HepG2 (cell line): ENCODE data around the gene ABCB8. TPM values are rescaled to one million over a fixed set of nuclear protein-coding genes. Genes with fewer than 3 reads are reported as not detected.

Experiments
- CEBPZ ChIP-seq: IDR thresholded peaks from 2 replicates; pipeline ENCODE4 v1.6.1; 2012; ENCODE audit warnings: low read length, improper control_type of control experiment
- FOXA3 ChIP-seq: IDR thresholded peaks from 2 replicates; pipeline ENCODE4 v1.6.1; 2016; ENCODE audit warnings: missing genetic modification reagents, missing compliant biosample characterization
- HOXD1 ChIP-seq: sonication (generic); formaldehyde crosslinking; IDR thresholded peaks from 2 replicates; pipeline ENCODE4 v1.5.0; 2020; ENCODE audit warnings: missing genetic modification reagents
- KDM5A ChIP-seq: fragments of 200-600 bp; sonication (generic); IDR thresholded peaks from 2 replicates; pipeline ENCODE4 v1.7.0; 2018; ENCODE audit warnings: antibody characterized with exemption, mild to moderate bottlenecking, low read length, borderline replicate concordance
- MAFF ChIP-seq: IDR thresholded peaks from 2 replicates; pipeline ENCODE4 v1.6.1; 2011; ENCODE audit warnings: low read depth, low read length, improper control_type of control experiment
- NFE2 ChIP-seq: sonication (generic); formaldehyde crosslinking; IDR thresholded peaks from 2 replicates; pipeline ENCODE4 v1.4.0; 2020; ENCODE audit warnings: missing genetic modification reagents
- RFX3 ChIP-seq: IDR thresholded peaks from 2 replicates; pipeline ENCODE4 v1.6.1; 2016; ENCODE audit warnings: missing biosample characterization, missing genetic modification reagents
- SRSF4 ChIP-seq: fragments of 200-400 bp; formaldehyde crosslinking; IDR thresholded peaks from one replicate; pipeline ENCODE4 v1.6.1; 2018; ENCODE audit warnings: mild to moderate bottlenecking, low read depth, low read length, moderate library complexity; ENCODE audit not compliant: poor library complexity, severe bottlenecking
- ZBTB33 ChIP-seq: sonication (generic); formaldehyde crosslinking; IDR thresholded peaks from 2 replicates; pipeline ENCODE4 v1.4.0; 2020; ENCODE audit warnings: missing genetic modification reagents
- ZBTB37 ChIP-seq: sonication (generic); formaldehyde crosslinking; IDR thresholded peaks from 2 replicates; pipeline ENCODE4 v1.4.0; 2020; ENCODE audit warnings: mild to moderate bottlenecking, missing genetic modification reagents
- ZBTB38 ChIP-seq: sonication (generic); formaldehyde crosslinking; IDR thresholded peaks from 2 replicates; pipeline ENCODE4 v1.5.1; 2020; ENCODE audit warnings: mild to moderate bottlenecking, missing genetic modification reagents
- ZC3H13 ChIP-seq: sonication (generic); formaldehyde crosslinking; IDR thresholded peaks from 2 replicates; pipeline ENCODE4 v1.8.1; 2023; ENCODE audit warnings: mild to moderate bottlenecking, missing genetic modification reagents, moderate library complexity
- ZNF101 ChIP-seq: sonication (generic); formaldehyde crosslinking; IDR thresholded peaks from 2 replicates; pipeline ENCODE4 v1.4.0; 2020; ENCODE audit warnings: mild to moderate bottlenecking, low read depth, missing genetic modification reagents, borderline replicate concordance
- ZNF280D ChIP-seq: sonication (generic); formaldehyde crosslinking; IDR thresholded peaks from 2 replicates; pipeline ENCODE4 v1.5.1; 2020; ENCODE audit warnings: mild to moderate bottlenecking, missing genetic modification reagents
- ZNF296 ChIP-seq: sonication (generic); formaldehyde crosslinking; conservative IDR thresholded peaks from 2 replicates; pipeline ENCODE4 v1.5.0; 2020; ENCODE audit warnings: mild to moderate bottlenecking, missing genetic modification reagents
- ZNF7 ChIP-seq: IDR thresholded peaks from 2 replicates; pipeline ENCODE4 v1.6.1; 2016; ENCODE audit warnings: missing biosample characterization, missing genetic modification reagents
- ZNF703 ChIP-seq: sonication (generic); formaldehyde crosslinking; IDR thresholded peaks from 2 replicates; pipeline ENCODE4 v1.5.1; 2020; ENCODE audit warnings: missing genetic modification reagents, mild to moderate bottlenecking, moderate library complexity, borderline replicate concordance
- ZNF713 ChIP-seq: sonication (generic); formaldehyde crosslinking; IDR thresholded peaks from 2 replicates; pipeline ENCODE4 v1.4.0; 2020; ENCODE audit warnings: mild to moderate bottlenecking, missing genetic modification reagents
- ZNF841 ChIP-seq: sonication (generic); formaldehyde crosslinking; IDR thresholded peaks from 2 replicates; pipeline ENCODE4 v1.8.1; 2023; ENCODE audit warnings: missing genetic modification reagents, borderline replicate concordance
- polyA plus RNA-seq, 8 experiments: library from polyadenylated mRNA; depleted of rRNA in 3 of 8; stranded (reverse) in 7 of 8; unstranded in 1 of 8; fragments of >200 nt; fragmentation: Illumina TruSeq in 4 of 8; extraction: Trizol in 4 of 8; gene quantifications; 2 replicates each; pipeline versions ENCODE4 v1.2.1 to v1.2.3, GENCODE V29; 2011 to 2016; ENCODE audit warnings: low read depth in 4 of 8, missing spikeins in 1 of 8, mixed read lengths in 1 of 8; ENCODE audit not compliant: insufficient read depth in 1 of 8
- total RNA-seq, 5 experiments: library from RNA; depleted of rRNA; stranded (reverse); fragments of >200 nt; fragmentation: Illumina TruSeq; extraction: Trizol; gene quantifications; 2 replicates each; pipeline ENCODE4 v1.2.3, GENCODE V29; 2016; ENCODE audit warnings: low read depth in 1 of 5

Gene ABCB8
- total and polyA plus RNA-seq, 2 of the 13 experiments (the other 11 are each of a cell fraction or from before 2014, with no cell fraction given): 6.6 to 16.7 TPM

- TF ChIP-seq ZBTB33 (CRISPR knock-in tag): no peak
- peak; percentile 16; the same call in 1 of the 2 replicates for TF ChIP-seq ZBTB38
- TF ChIP-seq ZNF703: no peak
- no peak for TF ChIP-seq FOXA3 (CRISPR knock-in tag)
- TF ChIP-seq RFX3 (CRISPR knock-in tag): no peak
- TF ChIP-seq ZNF101 (CRISPR knock-in tag): no peak
- TF ChIP-seq CEBPZ: no peak
- no peak for TF ChIP-seq SRSF4
- no peak for TF ChIP-seq ZNF7
- TF ChIP-seq ZNF841 (CRISPR knock-in tag): no peak
- peak; percentile 27; the same call in 1 of the 2 replicates for TF ChIP-seq KDM5A
- TF ChIP-seq HOXD1: no peak
- TF ChIP-seq ZBTB37: no peak
- TF ChIP-seq NFE2 (CRISPR knock-in tag): no peak
- no peak for TF ChIP-seq ZNF296 (CRISPR knock-in tag)
- 0 out of 2 replicates have a peak, but pooled peaks have one; percentile 42 for TF ChIP-seq ZNF713 (CRISPR knock-in tag)
- no peak for TF ChIP-seq MAFF
- no peak for TF ChIP-seq ZNF280D
- TF ChIP-seq ZC3H13 (CRISPR knock-in tag): 0 out of 2 replicates have a peak, but pooled peaks have one; percentile 39
Observed at GRCh38 chr7:151059367-151060112, 31.3 kb downstream of the ABCB8 start, which contains the start of gene SLC4A2 (continued).
